Panc1 (cell line): Measurements from ENCODE around the gene CD46.

Experiments used
- SIN3A ChIP-seq: IDR thresholded peaks from 2 replicates; pipeline ENCODE4 v1.6.1; 2012; ENCODE audit warnings: low read depth, mild to moderate bottlenecking, low read length, moderate library complexity, borderline replicate concordance; ENCODE audit not compliant: insufficient read depth
- TF ChIP-seq, protein P1 (sequence below): fragments of 450-650 bp; IDR thresholded peaks from 2 replicates; pipeline ENCODE4 v1.5.1; 2017; ENCODE audit warnings: mild to moderate bottlenecking

DNA sequence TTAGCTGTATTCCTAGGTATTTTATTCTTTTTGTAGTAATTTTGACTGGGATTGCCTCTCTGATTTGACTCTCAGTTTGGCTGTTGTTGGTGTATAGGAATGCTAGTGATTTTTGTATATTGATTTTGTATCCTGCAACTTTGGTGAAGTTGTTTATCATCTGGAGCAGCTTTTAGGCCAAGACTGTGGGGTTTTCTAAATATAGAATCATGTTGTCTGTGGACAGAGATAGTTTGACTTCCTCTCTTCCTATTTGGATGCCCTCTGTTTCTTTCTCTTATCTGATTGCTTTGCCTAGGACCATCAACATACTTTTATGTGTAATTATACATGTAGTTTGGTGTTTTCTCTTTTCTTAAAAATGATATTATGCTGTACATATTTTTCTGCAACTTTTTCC lies 27.2 kb downstream of the CD46 start:
- TF ChIP-seq SIN3A, result no peak
- TF ChIP-seq, protein P1, sequence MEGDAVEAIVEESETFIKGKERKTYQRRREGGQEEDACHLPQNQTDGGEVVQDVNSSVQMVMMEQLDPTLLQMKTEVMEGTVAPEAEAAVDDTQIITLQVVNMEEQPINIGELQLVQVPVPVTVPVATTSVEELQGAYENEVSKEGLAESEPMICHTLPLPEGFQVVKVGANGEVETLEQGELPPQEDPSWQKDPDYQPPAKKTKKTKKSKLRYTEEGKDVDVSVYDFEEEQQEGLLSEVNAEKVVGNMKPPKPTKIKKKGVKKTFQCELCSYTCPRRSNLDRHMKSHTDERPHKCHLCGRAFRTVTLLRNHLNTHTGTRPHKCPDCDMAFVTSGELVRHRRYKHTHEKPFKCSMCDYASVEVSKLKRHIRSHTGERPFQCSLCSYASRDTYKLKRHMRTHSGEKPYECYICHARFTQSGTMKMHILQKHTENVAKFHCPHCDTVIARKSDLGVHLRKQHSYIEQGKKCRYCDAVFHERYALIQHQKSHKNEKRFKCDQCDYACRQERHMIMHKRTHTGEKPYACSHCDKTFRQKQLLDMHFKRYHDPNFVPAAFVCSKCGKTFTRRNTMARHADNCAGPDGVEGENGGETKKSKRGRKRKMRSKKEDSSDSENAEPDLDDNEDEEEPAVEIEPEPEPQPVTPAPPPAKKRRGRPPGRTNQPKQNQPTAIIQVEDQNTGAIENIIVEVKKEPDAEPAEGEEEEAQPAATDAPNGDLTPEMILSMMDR, result no peak
